Measurements from ENCODE around the gene PPFIBP1.

- TF ChIP-seq CTCF (IDR thresholded peaks at IDR 0.05; ENCODE audit: low read depth, low read length) (no peak), MAX (IDR thresholded peaks at IDR 0.05; ENCODE audit: low read depth, low read length) (no peak)
These were observed 54.8 kb downstream of the PPFIBP1 start for GRCh38 chr12:27578689-27579372.
